Activated effector memory CD4-positive, alpha-beta T cell treated with anti-CD3 and anti-CD28 coated beads, Interleukin-2, amount 50 U/mL, for 16 hours (primary cell): ENCODE measurements around the gene PSMD13.
A peak's percentile ranks its signal among the peaks of the same experiment; 100 is the strongest.
"Not testable (repeated sequence)": the region's sequence is repeated elsewhere in the genome, so short reads cannot be mapped to it uniquely, and the experiment has no call there.

Source experiments
- DNase-seq: peaks from one replicate; pipeline ENCODE4 v3.0.0-alpha.2; 2020

Gene PSMD13

DNA sequence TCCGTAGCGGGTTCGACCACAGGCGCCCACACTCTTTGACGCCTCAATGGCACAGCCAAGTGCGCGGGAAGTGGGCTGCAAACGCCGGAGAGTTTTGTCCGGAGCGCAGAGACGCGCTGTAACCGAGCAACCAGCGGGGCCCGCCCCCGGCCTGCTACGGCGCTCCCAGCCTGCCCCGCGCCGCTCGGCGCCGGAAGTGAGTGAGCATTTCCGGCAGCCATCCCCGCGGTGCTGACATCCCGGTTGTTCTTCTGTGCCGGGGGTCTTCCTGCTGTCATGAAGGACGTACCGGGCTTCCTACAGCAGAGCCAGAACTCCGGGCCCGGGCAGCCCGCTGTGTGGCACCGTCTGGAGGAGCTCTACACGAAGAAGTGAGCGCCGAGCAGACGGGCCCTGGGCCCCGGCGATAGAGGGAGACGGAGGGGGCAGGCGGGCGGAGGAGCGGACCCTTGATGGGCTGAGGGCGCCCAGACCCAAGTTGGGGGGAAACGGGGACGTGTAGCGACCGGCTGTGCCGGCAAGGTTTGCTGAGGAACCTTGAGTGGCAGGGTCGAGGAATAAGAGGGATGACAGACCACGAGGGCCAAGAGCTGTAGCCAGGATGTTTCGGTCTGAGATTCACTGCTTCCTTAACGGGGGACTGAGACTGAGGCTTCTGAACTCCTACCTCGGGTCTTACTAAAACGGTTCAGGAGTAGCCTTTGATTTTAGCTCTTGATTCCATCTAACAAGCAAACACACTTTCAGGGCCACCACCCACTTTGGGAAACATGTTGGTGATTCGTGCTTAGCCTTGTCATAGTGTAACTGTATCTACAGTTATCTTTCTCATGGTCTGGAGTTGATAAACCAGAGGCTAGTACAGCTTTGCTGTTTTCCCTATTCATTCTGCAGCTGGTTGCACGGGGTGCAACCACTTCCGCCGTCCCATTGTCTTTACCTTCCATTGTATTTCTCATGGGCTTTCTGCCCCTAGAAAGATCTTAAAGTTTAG is at the start of gene PSMD13:
PSMD13 (plus strand) TSS at position 203 of the 994 bp plus-strand sequence; CDS start at position 277, 74 bp downstream.
- DNase-seq, result peak; percentile 96

DNA sequence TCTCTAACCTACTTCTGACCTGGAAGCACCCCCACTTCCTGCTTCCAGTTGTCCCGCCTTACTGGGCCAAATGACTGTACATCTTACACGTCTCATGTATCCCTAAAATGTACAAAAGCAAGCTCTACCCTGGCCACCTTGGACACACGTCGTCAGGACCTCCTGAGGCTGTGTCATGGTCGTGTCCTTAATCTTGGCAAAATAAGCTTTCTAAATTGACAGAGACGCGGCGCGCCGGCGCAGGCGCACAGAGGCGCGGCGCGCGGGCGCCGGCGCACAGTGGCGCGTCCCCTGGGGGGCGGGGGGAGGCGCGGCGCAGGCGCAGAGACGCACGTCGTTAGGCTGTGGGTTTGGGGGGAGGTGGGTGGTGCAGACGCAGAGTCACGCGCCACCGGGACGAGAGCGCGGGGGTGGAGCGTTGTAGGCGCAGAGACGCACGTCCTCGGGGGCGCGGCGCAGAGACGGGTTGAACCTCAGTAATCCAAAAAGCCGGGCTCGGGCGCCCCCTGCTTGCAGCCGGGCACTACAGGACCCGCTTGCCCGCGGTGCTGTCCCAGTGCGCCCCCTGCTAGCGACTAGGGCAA is 47.5 kb upstream of the PSMD13 start:
- DNase-seq, result not testable (repeated sequence)

DNA sequence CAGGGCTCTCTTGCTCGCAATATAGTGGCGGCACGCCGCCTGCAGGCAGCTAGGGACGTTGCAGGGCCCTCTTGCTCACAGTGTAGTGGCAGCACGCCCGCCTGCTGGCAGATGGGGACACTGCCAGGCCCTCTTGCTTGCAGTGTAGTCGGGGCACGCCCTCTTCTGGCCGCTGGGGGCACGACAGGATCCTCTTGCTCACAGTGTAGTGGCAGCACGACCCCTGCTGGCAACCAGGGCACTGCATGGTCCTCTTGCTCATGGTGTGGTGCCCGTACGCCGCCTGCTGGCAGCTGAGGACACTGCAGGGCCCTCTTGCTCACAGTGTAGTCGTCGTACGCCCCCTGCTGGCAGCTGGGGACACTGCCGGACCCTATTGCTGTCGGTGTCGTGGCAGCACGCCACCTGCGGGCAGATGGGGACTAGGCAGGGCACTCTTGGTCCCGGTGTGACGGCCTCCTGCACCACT is 46.9 kb upstream of the PSMD13 start:
- peak; percentile 79 for DNase-seq

DNA sequence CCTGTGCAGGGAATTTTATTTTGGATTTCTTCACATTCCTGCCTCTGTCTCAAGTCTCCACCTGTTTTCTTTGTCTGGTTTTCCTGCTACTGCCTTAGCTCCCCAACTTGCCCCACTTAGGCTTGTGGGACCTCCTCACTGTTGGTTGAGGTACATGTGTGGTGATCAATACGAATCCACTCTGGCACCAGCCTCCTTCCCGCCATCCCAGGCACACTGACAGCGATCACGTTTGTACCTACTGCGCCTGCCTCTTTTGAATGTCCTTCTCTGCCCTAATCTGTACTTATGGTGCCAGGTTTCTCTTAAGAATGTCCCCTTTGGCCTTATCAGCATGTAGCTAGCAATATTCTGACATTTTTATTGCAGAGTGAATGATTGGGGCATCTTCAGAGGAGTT is 46.2 kb upstream of the PSMD13 start:
- not testable (repeated sequence) for DNase-seq

DNA sequence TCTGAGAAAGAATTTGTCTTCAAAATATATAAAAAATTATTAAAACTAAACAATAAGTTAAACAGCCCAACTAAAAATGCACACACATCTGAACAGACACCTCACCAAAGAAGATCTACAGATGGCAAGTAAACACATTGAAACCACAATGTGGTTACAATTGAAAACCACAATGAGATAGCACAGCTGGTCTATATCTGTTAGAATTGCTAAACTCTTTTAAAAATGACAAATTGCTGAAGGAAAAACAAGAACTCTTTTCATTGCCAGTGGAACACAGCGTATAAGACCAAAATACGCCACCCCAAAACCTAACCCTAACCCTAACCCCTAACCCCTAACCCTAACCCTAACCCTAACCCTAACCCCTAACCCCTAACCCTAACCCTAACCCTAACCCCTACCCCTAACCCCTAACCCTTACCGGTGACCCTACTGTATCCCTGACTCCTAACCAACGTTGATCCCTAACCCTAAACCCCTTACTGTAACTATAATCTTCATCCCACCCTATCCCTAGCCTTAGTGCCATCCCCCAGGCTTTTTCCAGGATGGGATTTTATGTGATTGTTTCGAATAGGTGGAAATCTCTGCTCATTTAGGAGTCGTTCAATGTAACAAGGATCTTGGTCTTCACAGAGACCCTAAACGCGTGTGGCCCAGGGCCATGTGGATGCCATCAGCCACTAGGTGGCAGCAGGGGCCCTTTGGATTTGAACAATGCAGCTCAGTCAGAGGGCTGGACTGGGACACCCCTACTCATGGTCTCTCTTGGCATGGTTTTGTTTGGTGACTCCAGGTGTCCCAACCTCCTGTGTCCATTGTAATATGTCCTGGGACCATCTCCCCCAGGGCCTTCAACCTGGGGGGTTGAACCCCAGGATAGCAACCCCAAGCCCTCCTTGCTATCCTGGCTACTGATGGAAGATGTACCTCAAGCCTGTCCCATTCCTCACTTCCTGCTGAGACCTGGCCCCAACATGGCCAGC is 45.0 kb upstream of the PSMD13 start:
- DNase-seq, result peak; percentile 82

DNA sequence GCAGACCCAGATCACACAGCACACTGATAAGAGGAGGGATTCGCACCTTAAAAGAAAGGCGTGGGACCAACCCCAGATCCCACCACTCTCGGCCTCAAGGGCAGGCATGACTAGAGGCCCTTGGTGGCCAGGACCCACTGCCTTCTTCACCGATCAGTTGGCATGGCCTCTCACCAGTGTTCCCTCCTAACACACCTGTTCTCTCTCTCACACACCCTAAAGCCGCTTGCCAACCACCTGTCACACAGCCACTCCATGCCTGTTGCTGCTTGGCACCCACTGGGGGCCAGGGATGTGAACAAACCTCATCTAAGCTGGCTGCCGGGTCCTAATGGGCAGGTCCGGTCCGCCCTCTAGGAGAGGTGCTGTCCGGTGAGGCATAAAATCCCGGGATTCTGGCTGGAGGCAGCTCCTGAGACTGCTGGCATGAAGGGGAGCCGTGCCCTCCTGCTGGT is 44.1 kb upstream of the PSMD13 start, which contains the start of gene SCGB1C1:
SCGB1C1 (plus strand) TSS at position 405 of the 455 bp plus-strand sequence; CDS start at position 427, 22 bp downstream.
- DNase-seq, result not testable (repeated sequence)

DNA sequence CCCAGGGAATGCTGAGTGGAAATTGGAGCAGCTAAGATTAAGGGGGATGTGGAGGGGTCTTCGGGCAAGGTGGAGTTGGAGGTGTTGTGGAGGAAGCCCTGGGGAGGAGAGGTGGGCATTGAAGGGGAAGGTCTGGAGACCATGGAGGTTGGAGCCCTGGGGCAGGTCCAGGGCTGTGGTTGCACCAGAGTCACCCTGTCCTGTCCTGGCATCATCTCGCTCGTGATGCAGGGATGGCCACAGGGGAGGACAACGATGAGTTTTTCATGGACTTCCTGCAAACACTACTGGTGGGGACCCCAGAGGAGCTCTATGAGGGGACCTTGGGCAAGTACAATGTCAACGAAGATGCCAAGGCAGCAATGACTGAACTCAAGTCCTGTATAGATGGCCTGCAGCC is 43.3 kb upstream of the PSMD13 start:
- peak; percentile 54 for DNase-seq

DNA sequence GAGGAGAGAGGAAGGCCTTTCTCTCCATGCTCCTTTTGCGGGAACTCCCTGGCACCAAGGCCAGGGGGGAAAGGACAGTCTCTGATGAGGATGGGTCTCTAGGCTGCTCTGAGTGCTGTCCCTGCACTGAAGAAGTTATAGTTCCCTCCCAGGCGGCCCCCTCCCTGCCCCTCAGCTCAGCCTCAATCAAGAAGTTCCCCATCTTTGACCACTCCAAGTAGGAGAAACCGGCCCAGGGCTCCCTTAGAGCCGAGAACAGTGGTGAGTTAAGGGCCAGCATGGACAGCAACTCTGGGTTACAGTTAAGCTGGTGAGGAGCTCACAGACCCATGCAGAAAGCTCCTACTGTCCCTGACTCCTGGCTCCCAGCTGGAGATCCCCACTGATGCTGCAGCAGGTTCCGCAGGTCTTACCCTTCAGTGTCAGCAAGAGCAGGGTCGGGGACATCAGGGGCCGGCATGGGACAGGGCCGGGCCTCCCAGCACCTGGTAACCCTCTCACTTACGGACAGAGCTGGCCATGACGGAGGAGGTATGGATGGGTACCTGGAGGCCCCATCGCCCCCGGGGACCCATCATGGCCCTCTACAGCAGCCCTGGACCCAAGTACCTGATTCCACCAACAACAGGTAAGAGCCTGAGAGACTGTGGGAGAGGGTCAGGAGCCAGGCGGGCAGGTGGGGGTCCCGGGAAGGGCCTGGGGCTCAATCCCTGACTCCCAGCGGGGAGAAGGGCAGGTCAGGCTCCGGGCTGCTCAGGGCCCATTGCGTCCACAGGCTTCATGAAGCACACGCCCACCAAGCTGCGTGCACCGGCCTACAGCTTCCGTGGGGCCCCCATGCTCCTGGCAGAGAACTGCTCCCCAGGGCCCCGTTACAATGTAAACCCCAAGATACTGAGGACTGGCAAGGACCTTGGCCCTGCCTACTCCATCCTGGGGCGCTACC is 39.7 kb upstream of the PSMD13 start:
- DNase-seq, result peak; percentile 54

DNA sequence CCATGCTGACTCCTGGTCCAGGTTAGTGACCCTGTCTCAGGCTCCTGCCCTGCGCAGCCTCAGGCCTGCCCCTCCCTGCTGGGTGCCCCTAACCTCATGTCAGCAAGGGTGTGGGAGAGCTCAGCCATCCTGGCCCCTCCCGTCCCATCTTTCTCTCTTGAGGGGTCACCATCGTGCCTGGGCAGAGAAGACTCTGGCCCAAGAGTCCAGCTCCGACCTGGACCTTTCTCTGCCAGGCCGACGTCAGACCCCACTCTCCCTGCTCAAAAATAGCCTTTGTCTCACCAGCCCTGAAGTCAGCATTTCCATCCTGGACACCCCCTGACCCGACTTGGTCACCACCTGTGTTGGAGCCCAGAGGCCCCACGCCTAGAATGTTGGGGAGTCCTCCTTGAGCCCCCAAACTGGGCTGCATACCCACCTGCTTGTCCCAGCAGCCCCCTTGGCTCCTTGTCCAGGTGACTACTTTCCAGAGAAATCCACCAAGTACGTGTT is 39.0 kb upstream of the PSMD13 start:
- peak; percentile 55 for DNase-seq

DNA sequence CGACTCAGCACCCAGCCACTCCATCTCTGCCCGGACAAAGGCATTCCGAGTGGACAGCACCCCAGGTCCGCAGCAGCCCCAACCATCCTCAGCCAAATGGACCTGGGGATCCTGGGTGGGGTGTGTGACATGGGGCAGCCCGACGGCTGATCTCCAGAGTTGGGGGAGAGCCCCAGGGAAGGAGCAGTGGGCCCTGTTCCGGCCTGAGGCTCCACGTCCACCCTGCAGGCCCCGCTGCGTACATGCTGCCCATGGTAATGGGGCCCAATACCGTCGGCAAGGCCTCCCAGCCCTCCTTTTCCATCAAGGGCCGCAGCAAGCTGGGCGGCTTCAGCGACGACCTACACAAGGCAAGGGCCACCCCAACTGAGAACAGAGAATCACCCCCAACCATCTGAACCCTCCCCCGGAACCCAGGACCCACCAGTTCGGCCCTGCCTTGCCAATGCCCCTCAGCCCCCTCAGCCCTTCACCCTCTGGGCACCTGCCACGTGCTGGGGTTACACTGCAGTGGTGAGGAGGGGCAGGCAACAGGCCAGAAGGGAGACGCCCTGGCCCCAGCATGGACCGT is 38.5 kb upstream of the PSMD13 start:
- peak; percentile 58 for DNase-seq

DNA sequence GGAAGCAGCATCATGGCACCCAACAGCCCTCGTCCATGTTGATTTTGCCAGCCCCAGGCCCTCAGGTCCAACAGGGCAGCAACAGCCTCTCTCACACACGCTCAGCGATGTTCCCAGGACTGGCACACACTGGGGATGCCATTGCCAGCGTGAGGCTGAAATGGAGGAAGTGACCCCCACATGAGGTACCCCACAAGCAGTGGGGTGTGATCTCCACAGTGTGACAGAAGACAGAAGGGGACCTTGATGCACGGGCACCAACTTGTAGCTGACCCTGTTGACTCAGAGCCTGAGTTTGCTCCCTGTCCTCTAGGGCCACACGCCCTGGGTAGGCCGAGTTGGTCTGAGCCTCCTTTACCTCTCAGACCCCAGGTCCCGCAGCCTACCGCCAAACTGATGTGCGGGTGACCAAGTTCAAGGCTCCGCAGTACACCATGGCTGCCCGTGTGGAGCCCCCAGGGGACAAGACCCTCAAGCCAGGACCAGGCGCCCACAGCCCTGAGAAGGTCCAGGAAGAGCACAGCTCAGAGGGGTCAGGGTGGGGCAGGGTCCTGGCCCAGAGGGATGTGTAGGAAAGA is 37.7 kb upstream of the PSMD13 start:
- DNase-seq, result peak; percentile 57

DNA sequence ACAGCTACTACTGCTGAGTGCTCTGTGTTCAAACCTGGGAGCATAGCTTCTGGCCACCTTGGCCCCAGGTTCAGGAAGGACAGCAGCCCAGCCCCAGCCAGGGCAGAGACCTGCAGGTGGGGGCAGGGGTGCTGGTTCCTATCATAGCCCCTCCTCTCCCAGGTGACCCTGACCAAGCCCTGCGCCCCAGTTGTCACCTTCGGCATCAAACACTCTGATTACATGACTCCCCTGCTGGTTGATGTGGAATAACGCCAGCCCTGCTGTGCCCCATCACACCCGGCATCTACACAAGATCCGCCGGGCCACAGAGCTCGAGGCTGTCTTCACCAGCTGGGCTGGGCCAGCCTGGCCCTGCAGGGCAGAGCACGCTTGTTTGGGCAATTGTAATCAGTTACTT is 37.0 kb upstream of the PSMD13 start:
- peak; percentile 61 for DNase-seq

DNA sequence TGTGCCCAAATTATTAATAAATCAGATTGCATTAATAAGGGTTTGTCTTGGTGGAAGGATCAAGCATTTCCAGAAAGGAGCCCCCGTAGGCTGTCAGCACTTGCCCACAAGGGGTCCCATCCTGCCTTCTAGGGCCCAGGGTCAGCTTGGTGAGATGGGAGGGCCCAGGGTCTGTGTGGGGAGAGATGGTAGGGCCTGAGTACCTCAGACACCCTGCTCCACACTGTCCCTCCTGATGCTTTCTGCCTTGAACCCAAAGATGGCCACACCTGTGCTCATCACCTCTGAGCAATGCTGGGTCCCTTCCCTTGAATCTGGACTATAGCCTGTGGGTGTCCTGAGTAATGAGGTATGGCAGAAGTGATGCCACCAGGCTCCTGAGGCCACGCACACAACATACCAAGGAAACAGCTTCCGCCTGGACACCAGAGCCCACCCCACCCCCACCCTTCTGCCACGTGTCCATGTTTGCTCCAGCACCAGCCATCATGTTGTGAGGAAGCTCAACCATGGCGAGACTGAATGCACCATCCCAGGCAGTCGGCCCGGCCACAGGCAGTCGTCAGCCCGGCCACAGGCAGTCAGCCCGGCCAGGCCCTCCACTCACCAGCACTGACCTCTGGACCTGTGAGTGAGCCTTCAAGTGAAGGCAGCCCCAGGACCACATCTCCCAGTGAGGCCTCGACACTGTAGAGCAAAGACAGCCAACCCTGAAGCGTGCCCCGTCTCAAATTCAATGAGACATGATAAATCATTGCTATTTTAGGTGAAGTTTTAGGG is 36.4 kb upstream of the PSMD13 start:
- DNase-seq, result peak; percentile 61

DNA sequence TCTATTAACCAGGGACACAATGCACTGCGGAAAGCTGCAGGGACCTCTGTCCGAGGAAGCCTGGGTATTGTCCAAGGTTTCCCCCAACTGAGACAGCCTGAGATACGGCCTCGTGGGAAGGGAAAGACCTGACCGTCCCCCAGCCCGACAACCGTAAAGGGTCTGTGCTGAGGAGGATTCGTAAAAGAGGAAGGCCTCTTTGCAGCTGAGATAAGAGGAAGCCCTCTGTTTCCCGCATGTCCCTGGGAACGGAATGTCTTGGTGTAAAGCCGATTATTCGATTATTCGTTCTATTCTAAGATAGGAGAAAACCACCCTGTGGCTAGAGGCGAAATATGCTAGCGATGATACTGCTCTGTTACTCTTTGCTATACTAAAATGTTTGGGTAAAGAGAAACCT is 34.8 kb upstream of the PSMD13 start:
- no peak for DNase-seq

DNA sequence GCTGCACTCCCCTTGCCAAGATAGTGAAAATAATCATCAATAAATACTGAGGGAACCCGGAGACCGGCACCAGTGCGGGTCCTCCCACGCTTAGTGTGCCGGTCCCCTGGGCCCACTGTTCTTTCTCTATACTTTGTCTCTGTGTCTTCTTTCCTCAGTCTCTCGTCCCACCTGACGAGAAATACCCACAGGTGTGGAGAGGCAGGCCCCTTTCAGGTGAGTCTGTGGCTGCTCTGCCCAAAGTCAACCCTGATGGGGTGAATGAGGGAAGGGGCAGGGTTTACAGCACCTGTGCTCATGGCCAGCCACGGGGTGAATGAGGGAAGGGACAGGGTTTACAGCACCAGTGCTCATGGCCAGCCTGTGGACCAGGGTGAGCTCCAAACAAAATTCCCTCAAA is 34.3 kb upstream of the PSMD13 start:
- DNase-seq, result peak; percentile 58

DNA sequence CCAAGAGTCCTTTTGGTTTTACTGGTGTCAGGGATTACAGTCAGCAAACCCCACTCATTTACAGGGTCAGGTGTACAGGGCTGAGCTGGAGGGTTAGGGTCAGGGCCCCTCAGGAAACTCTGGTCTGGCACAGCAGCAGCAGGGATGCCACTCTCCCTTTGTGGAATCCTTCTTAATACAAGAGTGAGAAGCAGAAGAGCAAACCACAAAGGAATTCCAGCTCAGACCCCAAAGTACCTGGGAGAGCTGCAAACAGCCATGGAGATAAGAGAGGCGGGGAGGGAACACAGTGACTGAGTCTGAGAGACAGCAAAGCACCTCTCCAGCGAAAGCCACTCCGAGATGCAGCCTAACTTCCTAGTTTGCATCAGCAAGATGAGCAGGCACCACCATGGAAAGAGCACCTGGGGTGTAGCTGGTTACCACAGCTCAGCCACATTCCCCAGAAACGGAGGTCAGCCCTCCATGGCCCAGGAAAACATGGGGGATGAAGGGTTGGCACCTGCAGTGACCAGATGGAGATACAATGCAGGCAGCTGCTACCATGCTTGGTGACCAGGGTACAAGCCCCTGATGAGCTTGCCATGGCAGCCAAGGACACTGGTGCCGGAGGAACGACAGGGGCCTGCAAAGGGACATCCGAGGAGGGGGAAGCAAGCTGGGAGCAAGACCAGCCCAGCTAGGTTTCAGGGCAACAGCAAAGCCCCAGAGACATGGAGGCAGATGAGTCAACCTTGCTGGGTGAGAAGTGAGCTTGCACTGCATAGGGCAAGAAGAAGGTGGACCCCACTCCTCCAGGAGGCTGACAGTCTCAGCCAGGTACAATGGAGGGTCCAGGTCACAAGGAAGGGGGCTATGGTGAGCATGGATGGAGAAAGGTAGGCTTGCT is 33.5 kb upstream of the PSMD13 start:
- peak; percentile 61 for DNase-seq

DNA sequence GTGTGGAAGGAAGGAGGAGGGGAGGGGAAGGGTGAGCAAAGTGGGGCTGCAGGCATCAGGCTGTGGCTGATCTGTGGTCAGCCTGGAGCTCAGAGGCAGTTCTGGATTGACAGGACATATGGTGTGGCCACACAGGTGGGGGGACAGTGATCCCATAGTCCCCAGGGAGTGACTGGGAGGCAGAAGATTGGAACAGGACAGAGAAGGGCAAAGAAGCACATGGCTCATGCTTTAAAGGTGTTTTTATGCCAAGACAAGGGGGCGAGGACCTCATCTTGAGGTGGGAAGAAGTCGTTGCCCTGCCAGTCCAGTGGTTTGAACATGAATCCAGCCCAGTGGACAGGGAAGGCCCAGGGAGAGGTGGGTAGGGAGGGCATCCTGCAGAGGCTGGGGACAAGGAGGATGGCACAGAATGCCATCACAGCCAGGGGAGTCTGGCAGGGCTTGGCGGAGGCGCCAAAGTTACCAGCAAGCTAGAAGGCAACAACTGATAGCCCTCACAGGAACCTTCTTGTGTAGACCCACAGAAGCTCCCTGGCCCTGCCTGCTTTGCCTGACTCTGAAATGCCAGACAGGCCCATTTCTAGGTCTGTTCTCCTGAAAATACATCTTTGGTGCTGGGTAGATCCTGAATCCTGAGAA is 32.7 kb upstream of the PSMD13 start:
- peak; percentile 36 for DNase-seq

DNA sequence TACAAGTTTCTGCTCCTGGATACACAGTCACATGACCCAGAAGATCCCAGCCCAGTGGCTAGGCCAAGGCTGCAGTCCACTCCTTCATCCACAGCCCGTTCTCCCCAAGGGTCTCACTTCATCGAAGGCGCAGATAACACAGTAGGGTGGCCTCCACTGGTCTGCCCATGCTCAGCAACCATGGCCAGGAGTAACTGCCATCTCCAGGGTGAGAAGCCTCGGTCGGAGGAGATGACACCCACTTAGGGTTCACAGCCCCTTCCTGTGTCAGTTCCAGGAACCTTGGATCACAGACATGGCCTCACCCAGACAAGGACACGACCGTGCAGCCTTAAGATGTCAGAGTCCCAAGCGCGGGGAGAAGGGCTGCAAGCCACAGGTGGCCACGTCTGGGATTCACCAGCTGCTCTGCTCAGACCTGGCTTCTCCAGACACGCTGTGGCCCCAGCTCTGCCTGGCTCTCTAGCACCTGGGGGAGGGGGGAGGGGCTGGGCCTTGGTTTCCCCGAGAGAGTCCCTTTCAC is 32.1 kb upstream of the PSMD13 start:
- peak; percentile 52 for DNase-seq
